Kidney epithelial cell (primary cell): ENCODE data around the gene NCK1. TPM values are rescaled to one million over a fixed set of nuclear protein-coding genes. Genes with fewer than 3 reads are reported as not detected.
"Not testable (repeated sequence)": the region's sequence is repeated elsewhere in the genome, so short reads cannot be mapped to it uniquely, and the experiment has no call there.

Experiments
- DNase-seq: peaks from one replicate; pipeline ENCODE4 v3.0.0-alpha.2; 2010; ENCODE audit warnings: low read depth
- H3K27me3 ChIP-seq: 2 replicates; pipeline ENCODE4 v1.6.0; 2011; ENCODE audit warnings: low read length; ENCODE audit not compliant: control insufficient read depth, insufficient read depth
- H3K36me3 ChIP-seq: 2 replicates; pipeline ENCODE4 v1.5.1; 2011; ENCODE audit warnings: low read length; ENCODE audit not compliant: control insufficient read depth, insufficient read depth
- H3K4me3 ChIP-seq: 2 replicates; pipeline ENCODE4 v1.5.1; 2011; ENCODE audit warnings: low read depth, mild to moderate bottlenecking, control low read depth, low read length
- total RNA-seq: library from RNA; depleted of rRNA; stranded (reverse); fragments of >200 nt; gene quantifications from 2 replicates; pipeline ENCODE4 v1.2.3, GENCODE V29; 2015
- TF ChIP-seq, protein P1 (sequence below): IDR thresholded peaks from 2 replicates; pipeline ENCODE4 v1.5.1; 2011; ENCODE audit warnings: mild to moderate bottlenecking, moderate library complexity, low read length, control low read depth, inconsistent platforms; ENCODE audit not compliant: insufficient read depth, poor library complexity, severe bottlenecking

NCK1 gene
- total RNA-seq, 1 donor from 2014 or later = 25.7 TPM

- H3K4me3 ChIP-seq = no peak within 1 kb of the TSS
- no peak for DNase-seq
- H3K27me3 ChIP-seq = no peaks in the 10 kb centered on the region
- TF ChIP-seq, protein P1, sequence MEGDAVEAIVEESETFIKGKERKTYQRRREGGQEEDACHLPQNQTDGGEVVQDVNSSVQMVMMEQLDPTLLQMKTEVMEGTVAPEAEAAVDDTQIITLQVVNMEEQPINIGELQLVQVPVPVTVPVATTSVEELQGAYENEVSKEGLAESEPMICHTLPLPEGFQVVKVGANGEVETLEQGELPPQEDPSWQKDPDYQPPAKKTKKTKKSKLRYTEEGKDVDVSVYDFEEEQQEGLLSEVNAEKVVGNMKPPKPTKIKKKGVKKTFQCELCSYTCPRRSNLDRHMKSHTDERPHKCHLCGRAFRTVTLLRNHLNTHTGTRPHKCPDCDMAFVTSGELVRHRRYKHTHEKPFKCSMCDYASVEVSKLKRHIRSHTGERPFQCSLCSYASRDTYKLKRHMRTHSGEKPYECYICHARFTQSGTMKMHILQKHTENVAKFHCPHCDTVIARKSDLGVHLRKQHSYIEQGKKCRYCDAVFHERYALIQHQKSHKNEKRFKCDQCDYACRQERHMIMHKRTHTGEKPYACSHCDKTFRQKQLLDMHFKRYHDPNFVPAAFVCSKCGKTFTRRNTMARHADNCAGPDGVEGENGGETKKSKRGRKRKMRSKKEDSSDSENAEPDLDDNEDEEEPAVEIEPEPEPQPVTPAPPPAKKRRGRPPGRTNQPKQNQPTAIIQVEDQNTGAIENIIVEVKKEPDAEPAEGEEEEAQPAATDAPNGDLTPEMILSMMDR = no peak
- H3K36me3 ChIP-seq = no peaks in the 10 kb centered on the region
These were observed 95.8 kb downstream of the NCK1 start, which contains the start of gene IL20RB for GRCh38 chr3:136957751-136958288. TSS of gene IL20RB (plus strand) at chr3:136957983. CDS start at chr3:136958114, 131 bp downstream.

DNA sequence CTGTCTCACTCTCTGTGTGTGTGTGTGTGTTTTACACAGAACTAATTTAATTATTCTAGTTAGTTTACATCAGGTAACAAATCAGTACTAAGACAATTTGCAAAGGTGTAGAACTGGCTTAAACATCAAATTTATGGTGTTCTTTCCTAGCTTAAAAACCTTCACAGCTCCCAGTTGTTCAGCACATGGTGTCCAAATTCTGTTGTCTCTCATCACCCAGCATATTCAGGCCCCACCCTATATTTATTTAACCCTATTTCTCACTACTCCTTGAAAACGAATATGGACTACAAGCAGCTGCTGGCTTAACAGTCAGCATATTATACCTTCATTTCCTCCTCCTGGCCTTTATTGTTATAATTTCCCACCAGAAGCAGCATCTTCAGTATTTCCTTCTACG lies 96.9 kb downstream of the NCK1 start:
- no peak for DNase-seq
- Histone ChIP-seq H3K36me3 (no peaks in the 10 kb centered on the region), H3K4me3 (no peak overlapping the region), H3K27me3 (no peaks in the 10 kb centered on the region)
- TF ChIP-seq, protein P1 = no peak

DNA sequence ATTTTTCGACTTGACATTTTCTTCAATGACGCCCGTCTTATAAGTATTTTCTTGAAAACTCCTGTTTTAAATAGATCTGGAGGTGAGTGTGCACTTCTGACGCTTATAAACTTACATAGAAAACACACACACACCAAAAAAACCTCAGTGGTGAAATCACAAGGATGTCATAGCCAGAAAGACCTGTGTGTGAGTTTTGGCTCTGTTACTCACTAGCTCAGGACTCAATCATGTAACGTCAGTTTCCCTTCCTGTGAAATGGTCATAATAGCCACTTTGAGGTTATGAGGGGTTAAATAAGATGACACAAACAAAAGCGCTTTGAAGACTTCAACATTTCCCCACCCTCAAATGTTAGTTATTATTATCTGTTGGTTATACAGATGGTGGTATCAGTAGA lies 97.6 kb downstream of the NCK1 start:
- Histone ChIP-seq H3K36me3 (no peaks in the 10 kb centered on the region), H3K4me3 (no peak overlapping the region), H3K27me3 (no peaks in the 10 kb centered on the region)
- DNase-seq = no peak
- TF ChIP-seq, protein P1 = no peak

DNA sequence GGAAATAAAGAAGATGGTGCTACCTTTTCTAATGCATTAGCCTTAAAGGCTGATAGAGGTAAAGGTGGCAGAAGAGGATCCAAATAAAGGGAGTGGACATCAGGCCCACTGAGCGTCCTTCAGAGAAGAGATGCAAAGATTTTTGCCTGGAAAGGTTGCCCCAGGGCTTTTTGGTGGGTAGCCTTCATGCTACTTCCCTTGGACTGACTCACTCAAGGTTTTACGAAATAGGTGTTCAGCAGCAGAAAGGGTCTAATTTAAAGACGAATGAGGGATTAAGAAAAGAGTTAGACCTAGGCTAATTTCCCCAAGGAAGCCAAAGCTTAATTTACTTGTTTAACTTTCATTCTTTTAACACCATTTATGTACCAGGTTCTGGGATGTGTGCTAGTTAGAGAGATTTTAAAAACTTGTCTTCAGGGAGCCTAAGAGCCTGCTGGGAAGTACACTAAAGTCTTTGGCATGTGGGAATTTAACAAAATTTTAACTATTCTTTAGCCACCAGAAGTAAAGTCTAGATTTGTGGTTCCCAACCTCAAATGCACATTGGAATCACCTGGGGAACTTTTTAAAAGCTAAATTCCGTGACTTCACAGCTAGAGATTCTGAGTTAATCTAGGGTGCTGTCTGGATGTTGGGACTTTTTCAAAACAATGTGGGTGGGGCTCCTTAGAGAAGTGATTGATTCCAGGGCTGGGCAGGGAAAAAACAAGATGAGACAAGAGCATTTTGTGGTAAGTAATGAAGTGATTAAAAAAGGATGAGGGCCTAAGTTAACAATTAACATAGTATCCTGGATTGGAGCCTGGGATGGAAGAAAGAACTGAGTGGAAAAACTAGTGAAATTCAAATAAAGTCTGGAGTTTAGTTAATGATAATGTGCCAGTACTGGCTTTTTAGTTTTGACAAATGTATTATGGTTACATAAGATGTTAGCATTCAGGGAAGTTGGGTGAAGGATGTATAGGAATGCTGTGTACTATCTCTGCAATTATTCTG lies 99.1 kb downstream of the NCK1 start:
- no peaks in the 10 kb centered on the region for H3K36me3 ChIP-seq
- peak; percentile 32 for DNase-seq
- TF ChIP-seq, protein P1 = no peak
- no peaks in the 10 kb centered on the region for H3K27me3 ChIP-seq
- H3K4me3 ChIP-seq = no peak overlapping the region

DNA sequence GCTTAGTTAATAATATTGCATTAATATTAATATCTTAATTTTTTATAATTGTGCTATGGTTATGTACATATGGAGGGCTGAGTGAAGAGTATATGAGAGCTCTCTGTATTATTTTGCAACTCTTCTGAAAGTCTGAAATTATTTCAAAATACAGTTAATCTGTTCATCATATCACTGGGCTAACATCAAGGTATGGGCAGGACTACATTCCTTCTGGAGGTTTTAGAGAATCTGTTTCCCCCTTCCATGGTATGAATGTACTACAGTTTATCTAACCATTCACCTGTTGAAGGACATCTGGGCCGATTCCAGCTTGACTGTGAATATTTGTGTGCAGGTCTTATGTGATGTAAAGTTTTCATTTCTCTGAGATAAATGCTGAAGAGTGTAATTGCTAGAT lies 100.9 kb downstream of the NCK1 start:
- no peaks in the 10 kb centered on the region for H3K36me3 ChIP-seq
- no peak overlapping the region for H3K4me3 ChIP-seq
- TF ChIP-seq, protein P1 = no peak
- no peaks in the 10 kb centered on the region for H3K27me3 ChIP-seq
- no peak for DNase-seq

DNA sequence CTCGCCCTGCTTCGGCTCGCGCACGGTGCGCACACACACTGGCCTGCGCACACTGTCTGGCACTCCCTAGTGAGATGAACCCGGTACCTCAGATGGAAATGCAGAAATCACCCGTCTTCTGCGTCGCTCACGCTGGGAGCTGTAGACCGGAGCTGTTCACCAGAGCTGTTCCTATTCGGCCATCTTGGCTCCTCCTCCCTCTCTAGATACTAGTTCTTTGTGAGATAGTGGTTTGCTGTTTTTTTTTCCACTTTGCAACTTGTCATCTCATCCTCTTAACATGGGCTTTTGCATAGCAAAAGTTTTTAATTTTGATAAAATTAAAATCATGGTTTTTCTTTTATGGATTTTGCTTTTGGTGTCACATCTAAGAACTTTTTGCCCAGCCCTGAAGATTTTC lies 107.5 kb downstream of the NCK1 start:
- not testable (repeated sequence) for H3K4me3 ChIP-seq, DNase-seq, H3K36me3 ChIP-seq, H3K27me3 ChIP-seq
